Nephron progenitor cell (in vitro differentiated cells): ENCODE data around the gene KLK5.

Experiments
- DNase-seq: peaks from one replicate; pipeline ENCODE4 v3.0.0; 2021
- H3K27ac Mint-ChIP-seq: 2 replicates; pipeline ENCODE4 v1.8.0; 2021; ENCODE audit warnings: mild to moderate bottlenecking, moderate library complexity, mixed read lengths
- H3K27me3 Mint-ChIP-seq: 2 replicates; pipeline ENCODE4 v1.8.0; 2021; ENCODE audit warnings: mild to moderate bottlenecking, low read depth, mixed read lengths; ENCODE audit not compliant: poor library complexity
- H3K36me3 Mint-ChIP-seq: 2 replicates; pipeline ENCODE4 v1.8.0; 2021; ENCODE audit warnings: low read depth, mixed read lengths
- H3K4me1 Mint-ChIP-seq: 2 replicates; pipeline ENCODE4 v1.8.0; 2021; ENCODE audit warnings: mixed read lengths
- H3K4me3 Mint-ChIP-seq: 2 replicates; pipeline ENCODE4 v1.8.0; 2021; ENCODE audit warnings: mild to moderate bottlenecking, moderate library complexity, mixed read lengths
- H3K9me3 Mint-ChIP-seq: 2 replicates; pipeline ENCODE4 v1.8.0; 2021; ENCODE audit warnings: mild to moderate bottlenecking, moderate library complexity, mixed read lengths
- TF ChIP-seq, protein P1 (sequence below): fragments of 200-600 bp; sonication (generic); IDR thresholded peaks from 2 replicates; pipeline ENCODE4 v1.5.0; 2021; ENCODE audit warnings: antibody characterized with exemption

KLK5 gene

GRCh38 chr19:50967929-50968715, 15.3 kb upstream of the KLK5 start:
- TF ChIP-seq, protein P1, sequence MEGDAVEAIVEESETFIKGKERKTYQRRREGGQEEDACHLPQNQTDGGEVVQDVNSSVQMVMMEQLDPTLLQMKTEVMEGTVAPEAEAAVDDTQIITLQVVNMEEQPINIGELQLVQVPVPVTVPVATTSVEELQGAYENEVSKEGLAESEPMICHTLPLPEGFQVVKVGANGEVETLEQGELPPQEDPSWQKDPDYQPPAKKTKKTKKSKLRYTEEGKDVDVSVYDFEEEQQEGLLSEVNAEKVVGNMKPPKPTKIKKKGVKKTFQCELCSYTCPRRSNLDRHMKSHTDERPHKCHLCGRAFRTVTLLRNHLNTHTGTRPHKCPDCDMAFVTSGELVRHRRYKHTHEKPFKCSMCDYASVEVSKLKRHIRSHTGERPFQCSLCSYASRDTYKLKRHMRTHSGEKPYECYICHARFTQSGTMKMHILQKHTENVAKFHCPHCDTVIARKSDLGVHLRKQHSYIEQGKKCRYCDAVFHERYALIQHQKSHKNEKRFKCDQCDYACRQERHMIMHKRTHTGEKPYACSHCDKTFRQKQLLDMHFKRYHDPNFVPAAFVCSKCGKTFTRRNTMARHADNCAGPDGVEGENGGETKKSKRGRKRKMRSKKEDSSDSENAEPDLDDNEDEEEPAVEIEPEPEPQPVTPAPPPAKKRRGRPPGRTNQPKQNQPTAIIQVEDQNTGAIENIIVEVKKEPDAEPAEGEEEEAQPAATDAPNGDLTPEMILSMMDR = no peak
- H3K4me1 Mint-ChIP-seq = peaks cover 76% of the 10 kb centered on the region
- peak overlapping the region; percentile 41 for H3K4me3 Mint-ChIP-seq
- peak; percentile 32 for DNase-seq
- peaks cover 18% of the 10 kb centered on the region for H3K27me3 Mint-ChIP-seq
- no peaks in the 10 kb centered on the region for H3K9me3 Mint-ChIP-seq
- no peaks in the 10 kb centered on the region for H3K36me3 Mint-ChIP-seq
- peak overlapping the region; percentile 62 for H3K27ac Mint-ChIP-seq

GRCh38 chr19:50964266-50964665, 11.4 kb upstream of the KLK5 start:
- Mint-ChIP-seq H3K27ac (no peak overlapping the region), H3K36me3 (peaks cover 13% of the 10 kb centered on the region), H3K4me3 (no peak overlapping the region), H3K9me3 (peaks cover 4% of the 10 kb centered on the region), H3K27me3 (peaks cover 33% of the 10 kb centered on the region), H3K4me1 (peaks cover 49% of the 10 kb centered on the region)
- DNase-seq = no peak
- TF ChIP-seq, protein P1 = no peak

GRCh38 chr19:50963381-50963780, 10.5 kb upstream of the KLK5 start:
- Mint-ChIP-seq H3K4me1 (peaks cover 42% of the 10 kb centered on the region), H3K36me3 (peaks cover 15% of the 10 kb centered on the region), H3K27ac (peak overlapping the region; percentile 33), H3K4me3 (no peak overlapping the region), H3K9me3 (peaks cover 4% of the 10 kb centered on the region), H3K27me3 (peaks cover 42% of the 10 kb centered on the region)
- TF ChIP-seq, protein P1 = no peak
- DNase-seq = no peak

GRCh38 chr19:50962245-50962644, 9.4 kb upstream of the KLK5 start:
- peaks cover 49% of the 10 kb centered on the region for H3K27me3 Mint-ChIP-seq
- DNase-seq = no peak
- H3K4me3 Mint-ChIP-seq = no peak overlapping the region
- TF ChIP-seq, protein P1 = no peak
- H3K27ac Mint-ChIP-seq = no peak overlapping the region
- peaks cover 31% of the 10 kb centered on the region for H3K4me1 Mint-ChIP-seq
- peaks cover 15% of the 10 kb centered on the region for H3K36me3 Mint-ChIP-seq
- peaks cover 4% of the 10 kb centered on the region for H3K9me3 Mint-ChIP-seq

DNA sequence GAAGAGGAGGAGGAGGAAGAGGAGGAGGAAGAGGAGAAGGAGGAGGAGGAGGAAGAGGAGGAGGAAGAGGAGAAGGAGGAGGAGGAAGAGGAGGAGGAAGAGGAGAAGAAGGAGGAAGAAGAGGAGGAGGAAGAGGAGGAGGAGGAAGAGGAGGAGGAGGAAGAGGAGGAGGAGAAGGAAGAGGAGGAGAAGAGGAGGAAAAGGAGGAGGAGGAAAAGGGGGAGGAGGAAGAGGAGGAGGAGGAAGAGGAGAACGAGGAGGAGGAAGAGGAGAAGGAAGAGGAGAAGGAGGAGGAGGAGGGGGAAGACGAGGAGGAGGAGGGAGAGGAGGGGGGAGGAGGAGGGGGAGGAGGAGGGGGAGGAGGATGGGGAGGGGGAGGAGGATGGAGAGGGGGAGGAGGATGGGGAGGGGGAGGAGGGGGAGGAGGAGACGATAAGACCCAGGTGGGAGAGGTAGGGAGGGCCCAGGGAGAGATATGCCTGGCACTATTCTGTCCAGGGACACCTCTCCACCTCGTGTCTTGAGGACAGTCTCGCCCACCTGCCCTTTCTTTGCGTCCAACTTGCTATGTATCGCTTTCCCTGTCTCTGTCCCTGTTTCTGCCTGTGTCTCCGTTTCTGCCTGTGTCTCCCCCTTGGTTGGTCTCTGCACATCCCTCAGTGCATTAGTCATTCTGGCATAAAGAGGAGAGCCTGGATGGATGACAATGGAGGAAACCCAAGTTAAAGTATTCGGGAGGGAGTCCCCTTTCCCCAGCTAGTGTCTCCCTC, 7.1 kb upstream of the KLK5 start:
- DNase-seq = no peak
- Mint-ChIP-seq H3K4me3 (no peak overlapping the region), H3K27ac (no peak overlapping the region), H3K27me3 (peaks cover 46% of the 10 kb centered on the region), H3K36me3 (peaks cover 15% of the 10 kb centered on the region), H3K9me3 (peaks cover 4% of the 10 kb centered on the region), H3K4me1 (peaks cover 12% of the 10 kb centered on the region)
- TF ChIP-seq, protein P1 = no peak
